HG02884 (cell line): ENCODE measurements around the gene ILF2.

Source experiments
- ATAC-seq: cut with Tn5 transposase; IDR thresholded peaks from one replicate; pipeline ENCODE4 v1.9.1; 2021; ENCODE audit warnings: mild to moderate bottlenecking, moderate library complexity; ENCODE audit not compliant: unreplicated experiment

ILF2 gene

DNA sequence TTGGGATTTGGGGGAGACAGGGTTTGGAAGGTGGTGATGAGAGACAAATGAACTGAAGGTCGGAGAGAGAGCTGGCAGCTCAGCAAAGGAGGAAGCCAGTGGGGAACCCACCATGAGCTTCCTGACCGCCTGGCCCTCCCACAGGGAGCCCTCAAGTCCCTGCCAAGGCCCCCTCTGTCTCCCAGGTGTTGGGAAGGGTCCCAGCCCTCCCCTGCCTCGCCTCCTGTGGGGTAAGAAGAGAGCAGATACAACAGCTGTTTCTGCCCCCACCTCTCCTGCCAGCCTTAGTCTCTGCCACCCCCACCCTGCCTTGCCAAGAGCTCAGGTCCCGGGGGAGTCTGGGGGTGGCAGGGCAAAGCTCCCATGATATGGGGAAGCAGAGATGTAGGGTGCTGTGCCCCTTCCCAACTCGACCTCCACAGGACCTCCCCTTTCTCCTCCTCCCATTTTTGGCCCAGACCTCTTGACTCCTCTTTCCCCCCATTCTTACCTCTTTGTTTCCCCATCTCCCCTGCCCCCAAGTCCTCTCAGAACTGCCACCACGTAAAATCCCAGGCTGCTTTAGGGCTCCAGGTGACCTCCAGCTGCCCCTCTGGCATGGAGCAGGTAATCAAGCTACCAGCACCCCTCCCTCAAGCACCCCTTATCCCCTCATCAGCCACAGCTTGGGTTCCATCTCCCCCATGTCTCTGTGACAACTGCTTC, 42.0 kb downstream of the ILF2 start:
- no peak for ATAC-seq

DNA sequence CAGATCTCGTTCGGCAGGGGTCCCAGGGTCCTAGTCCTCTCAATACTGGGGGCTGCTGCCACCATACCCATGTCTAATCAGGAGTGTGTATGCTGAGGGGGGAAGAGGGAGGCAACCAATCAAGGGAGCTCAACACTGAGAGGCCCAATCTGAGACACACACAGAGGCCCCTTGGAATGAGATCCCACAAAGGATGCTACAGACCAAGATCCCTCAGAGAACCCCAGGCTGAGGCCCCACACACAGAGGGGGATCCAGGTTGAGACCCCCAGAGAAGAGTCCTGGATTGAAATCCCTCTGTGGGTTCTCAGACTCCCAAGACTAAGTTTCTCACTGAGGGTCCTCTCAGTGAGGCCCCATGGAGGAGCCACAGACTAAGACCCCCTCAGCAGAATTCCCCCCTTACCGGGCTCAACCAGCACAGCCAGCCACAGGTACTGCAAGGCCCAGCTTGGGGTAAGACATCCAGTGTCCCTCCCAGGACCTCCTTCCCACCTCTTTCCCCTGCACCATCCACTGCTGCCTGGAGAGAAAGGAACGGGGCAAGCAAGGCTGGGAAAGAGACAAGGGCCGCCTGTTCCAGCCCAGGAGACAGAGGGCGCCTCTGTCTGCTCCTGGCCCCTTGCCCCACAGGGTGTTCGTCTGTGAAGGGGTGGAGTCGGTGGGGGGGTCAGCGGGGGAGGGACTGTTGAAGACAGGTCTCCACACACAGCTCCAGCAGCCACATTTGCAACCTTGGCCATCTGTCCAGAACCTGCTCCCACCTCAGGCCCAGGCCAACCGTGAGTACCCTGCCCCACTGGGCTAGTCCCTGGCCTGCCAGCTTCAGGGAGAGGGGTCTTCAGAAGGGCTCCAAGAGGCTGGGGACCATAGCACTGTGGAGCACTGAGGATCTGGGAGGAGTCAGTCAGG, 42.8 kb downstream of the ILF2 start, which contains the start of gene S100A1:
S100A1 (plus strand) TSS at position 720 of the 912 bp plus-strand sequence. CDS start 2,088 bp downstream, outside the sequence.
- no peak for ATAC-seq

DNA sequence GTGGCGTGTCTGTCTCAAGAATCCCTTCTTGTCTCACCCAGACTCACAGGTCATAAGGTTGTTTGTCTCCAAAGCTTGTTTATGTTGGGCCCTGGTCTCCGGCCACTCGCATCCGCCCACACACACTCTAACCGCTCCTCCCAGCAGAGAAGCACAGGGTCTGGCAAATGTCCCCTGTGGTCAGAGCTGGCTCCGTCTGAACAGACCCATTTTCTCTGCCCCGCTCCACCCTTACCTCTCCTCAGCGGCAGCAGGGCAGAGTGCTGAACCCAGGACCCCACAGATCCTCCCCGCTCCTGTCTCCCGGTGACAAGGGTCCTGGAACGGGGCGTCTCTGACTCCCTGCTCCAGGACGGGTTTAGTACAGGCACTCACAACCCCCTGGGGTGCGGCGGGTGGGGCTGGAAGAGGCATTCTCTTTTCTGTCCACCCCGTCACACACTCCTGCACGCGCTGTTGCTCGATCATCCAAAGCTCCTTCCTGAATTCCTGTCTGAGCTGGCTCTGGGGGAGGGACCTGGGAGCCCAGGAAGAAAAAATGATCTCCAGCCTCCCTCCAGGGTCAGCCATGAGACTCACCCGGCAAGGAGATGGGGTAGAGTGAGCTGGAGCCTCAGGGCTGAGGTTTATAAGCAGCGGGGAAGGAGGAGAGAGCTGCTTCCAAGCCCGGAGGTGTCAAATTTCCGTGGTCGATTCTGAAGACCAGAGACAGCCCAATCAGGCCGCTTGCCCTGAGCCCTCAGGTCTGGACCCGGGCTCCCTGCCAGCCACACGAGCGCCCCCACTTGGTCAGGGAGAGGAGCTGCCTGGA, 43.7 kb downstream of the ILF2 start, which contains the start of gene S100A13:
S100A13 (minus strand) TSS at position 602 of the 811 bp plus-strand sequence. CDS start 1,033 bp downstream, outside the sequence.
- ATAC-seq, result peak; percentile 63

DNA sequence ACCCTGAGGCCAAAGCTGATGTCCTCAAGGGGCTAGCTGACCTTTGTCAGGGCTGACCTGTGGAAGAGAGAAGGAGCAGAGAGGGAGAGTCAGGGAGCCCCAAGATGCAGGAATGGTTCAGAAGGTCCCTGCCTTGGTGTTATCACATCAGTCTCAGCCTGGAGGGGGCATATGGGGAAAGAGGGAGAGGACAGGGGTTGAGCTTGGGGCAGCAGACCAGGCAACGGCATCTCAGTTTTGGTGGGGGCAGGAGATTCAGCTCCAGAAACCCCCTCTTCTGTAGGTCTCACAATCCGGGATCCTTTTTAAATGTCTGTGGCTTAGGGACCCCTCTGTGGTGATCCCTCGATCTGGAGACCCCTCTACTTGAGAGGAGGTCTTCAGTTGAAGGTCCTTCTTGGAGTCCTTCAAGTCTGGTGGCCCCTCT, 44.3 kb downstream of the ILF2 start:
- ATAC-seq, result no peak

DNA sequence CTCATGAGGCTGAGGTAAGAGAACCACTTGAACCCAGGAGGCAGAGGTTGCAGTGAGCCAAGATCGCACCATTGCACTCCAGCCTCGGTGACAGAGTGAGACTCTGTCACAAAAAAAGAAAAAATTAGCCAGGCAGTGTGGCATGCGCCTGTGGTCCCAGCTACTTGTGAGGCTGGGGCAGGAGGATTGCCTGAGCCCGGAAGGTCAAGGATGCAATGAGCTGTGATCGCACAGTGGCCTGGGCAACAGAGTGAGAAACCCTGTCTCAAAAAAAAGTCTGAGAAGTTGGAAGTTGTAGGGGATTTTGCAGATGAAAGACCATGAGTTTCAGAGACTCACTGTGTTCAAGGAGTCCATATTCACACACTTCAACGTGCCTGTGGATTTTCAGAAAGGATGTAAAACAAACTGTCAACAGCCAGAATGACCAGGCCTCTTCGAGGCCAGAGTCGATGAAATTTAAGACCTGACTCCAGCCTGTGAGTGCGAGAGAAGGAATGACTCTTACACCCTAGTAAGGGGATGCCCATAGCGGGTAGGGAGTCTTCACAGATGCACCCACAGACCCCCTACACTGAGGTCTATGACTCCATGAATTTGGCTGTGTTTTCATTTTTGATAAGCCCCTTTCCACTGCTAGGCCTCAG, 45.7 kb downstream of the ILF2 start:
- no peak for ATAC-seq

DNA sequence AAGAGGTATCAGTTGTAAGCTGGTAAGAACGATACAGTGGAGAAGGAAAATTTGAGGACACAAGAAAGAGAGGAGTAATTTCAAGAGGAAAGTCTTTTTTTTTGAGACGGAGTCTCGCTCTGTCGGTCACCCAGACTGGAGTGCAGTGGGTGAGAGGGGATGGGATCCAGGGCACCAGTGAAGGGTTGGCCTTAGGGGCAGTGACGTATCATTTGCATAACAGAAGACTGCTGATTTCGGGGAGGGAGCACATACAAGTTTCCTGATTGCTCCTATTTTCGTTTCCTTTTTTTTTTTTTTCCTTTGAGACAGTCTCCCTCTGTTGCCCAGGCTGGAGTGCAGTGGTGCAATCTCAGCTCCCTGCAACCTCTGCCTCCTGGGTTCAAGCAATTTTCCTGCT, 47.7 kb downstream of the ILF2 start:
- ATAC-seq, result no peak

DNA sequence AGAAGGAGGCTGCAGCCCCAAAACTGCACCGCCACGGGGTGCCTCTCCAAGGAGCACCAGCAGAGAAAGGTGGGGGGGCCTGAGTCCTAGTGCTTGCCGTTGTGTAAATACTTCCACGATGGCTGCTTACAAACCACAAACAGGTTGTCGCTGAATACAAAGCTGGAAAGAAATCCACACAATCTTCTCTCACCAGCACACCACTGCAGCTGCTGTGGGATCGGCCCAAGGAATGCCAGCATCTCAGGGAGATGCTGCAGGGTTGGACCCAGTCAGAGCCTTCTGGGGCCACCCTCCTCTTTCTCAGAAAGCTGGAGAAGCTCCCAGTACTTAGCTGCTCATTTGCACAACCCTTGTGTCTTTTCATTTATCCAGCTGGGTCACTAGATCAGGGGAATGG, 51.6 kb downstream of the ILF2 start:
- ATAC-seq, result no peak

DNA sequence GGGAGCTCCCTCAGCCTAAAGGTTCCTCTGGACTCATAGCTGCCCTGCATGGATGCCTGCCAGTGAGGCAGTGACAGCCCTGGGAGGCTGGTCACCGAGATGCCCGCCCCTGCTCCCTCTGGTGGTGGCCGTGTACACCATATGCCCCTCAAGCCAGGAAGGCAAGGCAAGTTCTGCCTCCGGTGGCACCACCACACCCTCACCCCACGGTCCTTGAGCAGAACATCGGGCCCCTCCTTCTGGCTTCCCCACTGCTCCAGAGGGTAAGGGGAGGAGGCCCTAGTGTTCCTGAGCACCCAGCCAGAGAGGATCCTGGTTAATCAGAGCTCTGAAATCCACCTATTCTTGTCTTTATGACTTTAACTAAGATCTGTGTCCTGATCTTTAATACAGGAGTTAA, 53.1 kb downstream of the ILF2 start:
- ATAC-seq, result peak; percentile 48

DNA sequence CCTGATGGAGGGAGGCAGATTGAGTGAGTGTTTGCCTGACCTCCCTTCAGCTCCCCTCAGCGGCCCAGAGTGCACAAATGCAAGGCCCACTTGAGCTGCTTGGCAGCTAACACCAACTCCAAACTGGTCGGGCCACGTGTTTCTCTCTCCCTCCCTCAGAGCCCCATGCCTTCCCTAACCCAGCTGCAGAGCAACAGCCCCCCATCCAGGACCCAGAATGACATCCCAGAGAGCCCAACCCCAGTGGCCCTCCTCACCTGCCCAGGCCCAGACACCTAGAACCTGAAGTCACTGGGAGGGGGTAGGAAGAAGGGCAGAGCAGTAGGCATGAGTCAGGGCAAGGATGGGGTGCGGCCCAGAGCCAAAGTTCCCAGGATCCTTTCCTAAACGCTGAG, 53.9 kb downstream of the ILF2 start:
- ATAC-seq, result no peak

DNA sequence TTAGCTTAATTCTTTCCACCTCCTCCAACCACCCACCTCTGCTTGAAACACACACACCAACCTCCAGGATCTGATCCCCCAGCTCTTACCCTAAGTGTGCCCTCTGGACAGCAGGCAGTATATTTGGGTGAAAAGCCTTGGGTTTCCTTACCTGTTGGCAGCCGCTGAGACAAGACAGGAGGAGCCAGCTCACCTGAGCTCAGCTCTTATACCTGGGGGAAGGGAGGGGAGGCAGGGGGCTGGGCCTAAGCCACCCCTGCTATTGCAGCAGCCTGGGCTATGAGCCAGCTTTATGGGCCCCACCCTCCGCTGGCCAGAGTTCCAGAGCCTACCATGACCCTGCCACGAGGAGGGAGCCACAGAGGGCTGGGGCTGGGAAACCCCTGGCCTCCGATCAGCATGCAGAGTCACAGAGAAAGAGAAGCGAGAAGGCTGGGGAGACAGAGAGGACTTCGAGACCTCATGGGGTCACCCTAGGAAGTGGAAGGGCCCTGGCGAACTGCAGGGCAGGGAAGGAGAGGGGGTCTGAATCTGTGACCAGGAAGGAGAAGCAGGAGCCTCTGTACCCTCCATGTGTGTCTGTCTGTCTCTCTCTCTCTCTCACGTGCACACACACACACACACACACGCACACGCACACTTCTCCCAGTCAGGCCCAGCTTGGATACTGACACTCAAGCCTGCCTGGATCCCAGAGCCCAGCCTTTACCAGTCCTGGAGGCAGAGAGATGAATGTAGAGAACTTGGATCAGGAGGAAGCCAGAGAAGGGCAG, 54.5 kb downstream of the ILF2 start, which contains the start of gene S100A14:
S100A14 (minus strand) TSS at position 182 of the 773 bp plus-strand sequence. CDS start 467 bp downstream, outside the sequence.
- no peak for ATAC-seq

DNA sequence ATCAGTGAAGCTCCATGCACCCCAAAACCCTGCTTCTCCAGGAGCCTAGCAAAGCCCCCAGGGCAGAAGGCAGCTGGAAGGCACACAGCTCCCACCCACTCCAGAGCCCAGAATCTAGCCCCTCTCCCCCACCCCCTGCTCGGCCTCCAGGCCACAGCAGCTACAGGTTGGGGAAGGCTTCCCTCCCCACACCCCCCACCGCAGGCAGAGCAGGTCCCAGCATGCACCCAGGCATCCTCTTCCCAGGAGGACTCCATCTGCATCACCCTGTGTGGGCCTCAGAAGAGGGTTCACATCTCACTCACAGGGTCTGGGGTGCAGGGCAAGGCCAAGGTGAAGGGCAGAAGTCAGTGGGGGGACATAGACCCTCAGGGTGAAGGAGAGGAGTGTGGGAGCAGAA, 55.4 kb downstream of the ILF2 start:
- ATAC-seq, result no peak

DNA sequence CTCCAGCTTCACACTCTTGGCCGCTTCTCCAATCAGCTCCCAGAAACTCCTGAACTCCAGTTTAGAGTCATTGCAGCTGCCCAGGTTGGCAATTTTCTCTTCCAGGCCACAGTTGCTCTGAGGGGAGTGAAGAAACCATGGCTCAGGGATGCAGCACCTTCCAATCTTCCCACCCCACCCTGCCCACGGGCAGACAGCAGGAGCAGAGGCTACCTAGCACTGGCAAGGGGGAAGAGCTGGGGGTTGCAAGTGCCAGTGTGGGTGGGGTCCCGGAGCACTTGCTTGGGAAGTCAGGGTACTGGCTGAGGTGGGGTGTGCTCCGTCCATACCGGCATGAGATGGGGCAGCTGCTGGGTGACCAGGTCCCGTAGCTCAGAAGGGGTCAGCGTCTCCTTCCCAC, 55.9 kb downstream of the ILF2 start:
- ATAC-seq, result no peak

DNA sequence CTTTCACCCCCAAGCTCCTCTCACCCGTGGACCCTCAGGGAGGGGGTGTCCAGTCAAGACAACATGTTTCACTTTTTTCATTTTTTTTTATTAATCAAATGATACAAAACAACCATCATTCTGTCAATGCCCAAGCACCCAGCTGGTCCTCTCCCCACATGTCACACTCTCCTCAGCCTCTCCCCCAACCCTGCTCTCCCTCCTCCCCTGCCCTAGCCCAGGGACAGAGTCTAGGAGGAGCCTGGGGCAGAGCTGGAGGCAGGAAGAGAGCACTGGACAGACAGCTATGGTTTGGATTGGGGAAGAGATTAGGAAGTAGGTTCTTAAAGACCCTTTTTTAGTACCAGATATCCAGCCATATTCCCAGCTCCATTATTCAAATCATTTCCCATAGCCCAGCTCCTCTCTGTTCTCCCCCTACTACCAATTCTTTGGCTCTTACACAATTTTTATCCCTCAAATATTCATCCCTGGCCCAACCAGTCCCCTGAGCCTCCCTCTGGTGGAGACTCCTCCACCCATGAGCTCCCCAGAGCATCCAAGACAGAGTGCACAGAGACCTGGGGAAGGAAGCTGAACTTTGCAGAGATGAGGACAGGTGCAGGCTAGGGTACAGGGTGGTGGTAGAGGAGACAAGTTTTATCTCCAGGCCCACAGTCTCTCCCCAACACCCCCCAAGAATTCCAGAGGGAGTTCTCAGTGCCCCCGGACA, 56.4 kb downstream of the ILF2 start:
- no peak for ATAC-seq

DNA sequence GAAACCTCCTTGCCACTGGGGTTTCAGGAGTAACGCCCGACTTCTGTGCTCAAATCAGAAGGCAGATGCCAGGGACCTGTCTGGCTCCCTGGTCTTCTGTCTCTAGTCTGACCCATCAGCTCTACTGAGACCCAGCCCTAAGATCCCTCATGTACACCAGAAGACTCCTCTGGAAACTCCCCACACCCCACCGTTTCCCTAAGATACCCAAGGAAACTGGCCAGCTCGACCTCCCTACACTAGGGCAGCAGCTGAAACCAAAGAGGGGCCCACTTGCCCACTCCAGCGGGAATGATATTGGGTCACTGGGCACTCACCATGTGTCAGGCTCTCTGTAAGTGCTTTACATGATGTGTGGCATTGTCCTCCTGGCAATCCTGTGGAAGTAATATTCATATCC, 57.4 kb downstream of the ILF2 start:
- no peak for ATAC-seq

DNA sequence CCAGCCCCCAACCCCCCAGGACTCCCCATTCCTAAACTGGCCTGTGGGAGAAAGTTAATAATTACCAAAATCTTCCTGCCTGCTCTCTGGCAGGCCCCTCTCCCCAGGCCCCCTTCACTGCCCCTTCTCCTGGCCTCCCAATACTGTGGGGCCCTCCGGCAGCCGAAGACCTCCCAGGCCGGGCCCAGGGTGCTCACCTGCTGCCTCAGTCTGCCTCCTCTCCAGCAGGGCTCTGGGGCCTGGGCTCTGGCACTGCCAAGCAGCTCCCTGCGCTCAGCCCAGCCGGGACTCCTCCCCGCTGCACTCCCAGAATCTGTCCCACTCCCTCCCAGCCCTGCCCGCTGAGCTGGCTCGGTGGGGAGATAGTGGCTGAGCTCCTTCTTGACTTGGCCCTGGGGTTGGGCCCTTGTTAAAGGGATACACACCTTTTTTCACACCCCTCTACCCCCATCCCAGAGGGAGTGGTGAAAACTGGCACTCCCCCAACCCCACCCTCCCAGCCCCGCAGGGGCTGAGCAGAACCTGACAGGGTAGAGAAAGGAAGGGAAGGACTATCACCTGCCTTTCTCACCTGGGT, 58.0 kb downstream of the ILF2 start, which contains the start of gene S100A16:
S100A16 (minus strand) TSS at position 383 of the 577 bp plus-strand sequence. CDS start 4,986 bp downstream, outside the sequence.
- ATAC-seq, result no peak

DNA sequence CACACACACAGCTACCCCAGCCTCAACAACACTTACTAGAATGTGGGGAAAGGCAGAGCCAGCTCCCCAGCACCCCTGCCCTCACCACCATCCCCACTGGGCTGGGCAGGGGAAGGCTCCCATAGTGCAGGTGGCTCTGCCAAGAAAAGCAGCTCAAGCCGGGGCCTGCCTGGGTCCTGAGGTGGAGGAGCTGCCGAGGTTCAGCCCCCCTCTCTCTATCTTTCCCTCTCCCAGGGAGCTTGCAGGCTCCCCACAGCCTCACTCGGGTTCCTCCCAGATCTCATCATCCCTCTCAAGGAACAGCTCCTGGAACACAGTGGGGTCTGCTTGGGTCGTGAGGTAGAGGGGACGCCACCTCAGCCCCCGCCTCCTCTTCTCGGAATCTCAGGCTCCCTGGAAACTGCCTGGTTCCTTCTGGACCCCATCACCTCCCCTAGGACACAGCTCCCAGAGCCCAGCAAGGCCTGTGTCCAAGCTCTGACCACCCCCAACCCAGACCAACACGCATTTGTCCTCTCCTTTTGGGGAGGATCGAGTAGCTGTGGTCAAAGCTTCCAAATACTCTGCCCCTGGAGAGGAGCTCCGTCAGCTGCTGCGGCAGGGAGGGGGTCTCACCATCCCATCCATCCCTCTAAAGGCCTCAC, 58.6 kb downstream of the ILF2 start:
- ATAC-seq, result no peak
